22Rv1 (cell line): ENCODE measurements around the gene TMEM43.

Experiments
- H3K27ac ChIP-seq: fragments of 450-650 bp; 2 replicates; pipeline ENCODE4 v1.5.1; 2017
- CTCF ChIP-seq: fragments of 450-650 bp; IDR thresholded peaks from 2 replicates; pipeline ENCODE4 v1.5.1; 2017; ENCODE audit warnings: mild to moderate bottlenecking
- ZFX ChIP-seq: fragments of 450-650 bp; IDR thresholded peaks from 2 replicates; pipeline ENCODE4 v1.6.1; 2017; ENCODE audit warnings: antibody characterized with exemption, borderline replicate concordance

TMEM43 gene

DNA sequence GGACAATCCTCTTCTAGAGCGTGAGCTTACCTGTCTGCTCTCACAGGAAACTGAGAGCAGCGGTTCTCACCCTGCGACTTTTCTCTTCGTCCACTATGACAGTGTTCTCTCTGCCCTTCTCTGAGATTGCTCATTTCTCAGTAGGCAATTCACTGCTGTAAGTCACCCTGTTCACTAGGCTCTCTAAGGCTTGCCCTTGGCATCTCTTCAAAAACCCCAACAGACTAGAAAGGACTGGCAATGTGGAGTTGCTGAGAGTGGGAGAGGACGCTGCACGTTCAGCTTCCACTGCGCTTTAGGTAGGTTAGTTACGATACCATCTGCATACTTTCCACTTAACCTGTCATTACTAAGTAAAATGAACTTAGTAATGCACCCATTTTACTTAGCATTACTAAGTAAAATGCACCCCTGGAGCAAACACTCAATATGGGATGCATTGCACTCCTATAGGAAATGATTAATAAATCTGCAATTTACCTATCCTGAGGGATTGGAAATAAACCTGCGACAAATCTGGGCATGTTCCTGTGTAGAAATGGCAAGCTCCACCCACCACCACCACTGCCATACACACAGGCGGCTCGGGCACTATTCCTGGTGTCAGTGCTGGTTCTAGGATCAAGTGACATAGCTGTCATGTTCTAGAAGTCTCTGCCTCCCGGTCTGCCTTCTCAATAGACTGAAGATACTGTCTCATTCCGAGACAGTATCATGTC lies 32.1 kb downstream of the TMEM43 start:
- TF ChIP-seq CTCF (no peak), ZFX (no peak)
- no peak overlapping the region for H3K27ac ChIP-seq

GRCh38 chr3:14157951-14158350 lies 33.1 kb downstream of the TMEM43 start:
- TF ChIP-seq ZFX (no peak), CTCF (no peak)
- H3K27ac ChIP-seq = no peak overlapping the region

GRCh38 chr3:14158370-14158769 lies 33.5 kb downstream of the TMEM43 start:
- TF ChIP-seq ZFX (no peak), CTCF (no peak)
- no peak overlapping the region for H3K27ac ChIP-seq

- TF ChIP-seq ZFX (no peak), CTCF (no peak)
- H3K27ac ChIP-seq = no peak overlapping the region
Observed at GRCh38 chr3:14159426-14159825, 34.6 kb downstream of the TMEM43 start.

DNA sequence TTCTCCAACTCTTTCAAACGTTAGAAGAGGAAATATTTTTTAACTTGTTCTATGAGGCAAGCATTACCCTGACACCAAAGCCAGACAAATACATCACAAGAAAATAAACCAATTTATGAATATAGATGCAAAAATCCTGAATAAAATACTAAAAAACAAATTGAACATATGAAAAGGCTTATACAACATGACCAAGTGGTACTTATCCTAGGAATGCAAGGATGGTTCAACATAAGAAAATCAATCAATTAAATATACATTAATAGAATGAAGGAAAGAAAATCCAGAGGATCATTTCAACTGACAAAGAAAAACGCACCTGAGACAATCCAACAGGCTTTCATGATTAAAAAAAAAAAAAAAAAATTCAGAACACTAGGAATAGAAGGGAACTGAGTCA lies 36.4 kb downstream of the TMEM43 start:
- TF ChIP-seq CTCF (no peak), ZFX (no peak)

GRCh38 chr3:14162178-14162577 lies 37.3 kb downstream of the TMEM43 start:
- no peak overlapping the region for H3K27ac ChIP-seq
- no peak for TF ChIP-seq CTCF
- no peak for TF ChIP-seq ZFX

More for the DNA sequence above, 36.4 kb downstream of the TMEM43 start:
- no peak overlapping the region for H3K27ac ChIP-seq

GRCh38 chr3:14166877-14167603 lies 42.2 kb downstream of the TMEM43 start:
- no peak overlapping the region for H3K27ac ChIP-seq
- TF ChIP-seq ZFX (no peak), CTCF (no peak)
